ENCODE data around the gene RAD51B. TPM values are rescaled to one million over a fixed set of nuclear protein-coding genes. Genes with fewer than 3 reads are reported as not detected.

Gene RAD51B
- total RNA-seq, 1 donor from 2014 or later, result 25.1 TPM

- H3K4me3 Mint-ChIP-seq (ENCODE audit: low read depth), result no peak overlapping the region
- H3K27me3 Mint-ChIP-seq (ENCODE audit: low read depth), result no peaks in the 10 kb centered on the region
- no peak for DNase-seq (ENCODE audit: low spot score)
- H3K27ac Mint-ChIP-seq, result no peak overlapping the region
- no peaks in the 10 kb centered on the region for H3K36me3 Mint-ChIP-seq (ENCODE audit: low read depth)
- intact Hi-C loops (cut with micrococcal nuclease), result no loop called here
- H3K4me1 Mint-ChIP-seq (ENCODE audit: low read depth), result peaks cover 4% of the 10 kb centered on the region
- H3K9me3 Mint-ChIP-seq, result no peaks in the 10 kb centered on the region
Measured at GRCh38 chr14:68523326-68523610, 703.7 kb downstream of the RAD51B start.

- H3K4me3 Mint-ChIP-seq (ENCODE audit: low read depth), result no peak overlapping the region
- intact Hi-C loops (cut with micrococcal nuclease), result no loop called here
- H3K36me3 Mint-ChIP-seq (ENCODE audit: low read depth), result no peaks in the 10 kb centered on the region
- H3K27ac Mint-ChIP-seq, result no peak overlapping the region
- peaks cover 4% of the 10 kb centered on the region for H3K4me1 Mint-ChIP-seq (ENCODE audit: low read depth)
- H3K9me3 Mint-ChIP-seq, result peaks cover under 1% of the 10 kb centered on the region
- H3K27me3 Mint-ChIP-seq (ENCODE audit: low read depth), result no peaks in the 10 kb centered on the region
- DNase-seq (ENCODE audit: low spot score), result no peak
Measured at GRCh38 chr14:68523989-68524725, 704.6 kb downstream of the RAD51B start.

DNA sequence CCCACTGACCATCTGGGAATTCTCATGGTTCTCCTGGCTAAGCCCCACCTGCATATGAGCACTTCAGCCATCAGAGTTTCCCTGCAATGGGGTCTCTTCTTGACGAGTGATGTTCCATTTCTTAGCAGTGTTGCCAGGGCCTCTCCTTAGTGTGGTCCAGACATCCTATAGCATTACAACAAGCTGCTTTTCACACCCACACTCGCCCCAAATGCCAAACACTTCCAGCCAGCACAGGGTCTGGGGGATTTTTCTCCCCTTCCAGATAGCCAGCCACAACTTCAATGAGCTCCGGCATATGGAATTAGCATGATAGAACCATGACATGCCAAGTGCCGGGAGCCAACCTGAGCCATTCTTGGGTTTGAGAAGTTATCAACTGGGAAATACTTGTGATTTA is 705.9 kb downstream of the RAD51B start:
- no peak for DNase-seq (ENCODE audit: low spot score)
- H3K4me1 Mint-ChIP-seq (ENCODE audit: low read depth), result no peaks in the 10 kb centered on the region
- no peak overlapping the region for H3K27ac Mint-ChIP-seq
- intact Hi-C loops (cut with micrococcal nuclease), result no loop called here
- H3K36me3 Mint-ChIP-seq (ENCODE audit: low read depth), result peaks cover 5% of the 10 kb centered on the region
- H3K27me3 Mint-ChIP-seq (ENCODE audit: low read depth), result no peaks in the 10 kb centered on the region
- H3K4me3 Mint-ChIP-seq (ENCODE audit: low read depth), result no peak overlapping the region
- H3K9me3 Mint-ChIP-seq, result peaks cover 14% of the 10 kb centered on the region

- peaks cover 20% of the 10 kb centered on the region for H3K9me3 Mint-ChIP-seq
- H3K4me1 Mint-ChIP-seq (ENCODE audit: low read depth), result no peaks in the 10 kb centered on the region
- no peak overlapping the region for H3K4me3 Mint-ChIP-seq (ENCODE audit: low read depth)
- no peaks in the 10 kb centered on the region for H3K27me3 Mint-ChIP-seq (ENCODE audit: low read depth)
- H3K36me3 Mint-ChIP-seq (ENCODE audit: low read depth), result peaks cover 5% of the 10 kb centered on the region
- intact Hi-C loops (cut with micrococcal nuclease), result no loop called here
- no peak overlapping the region for H3K27ac Mint-ChIP-seq
- DNase-seq (ENCODE audit: low spot score), result no peak
Measured at GRCh38 chr14:68526512-68527091, 707.0 kb downstream of the RAD51B start.

DNA sequence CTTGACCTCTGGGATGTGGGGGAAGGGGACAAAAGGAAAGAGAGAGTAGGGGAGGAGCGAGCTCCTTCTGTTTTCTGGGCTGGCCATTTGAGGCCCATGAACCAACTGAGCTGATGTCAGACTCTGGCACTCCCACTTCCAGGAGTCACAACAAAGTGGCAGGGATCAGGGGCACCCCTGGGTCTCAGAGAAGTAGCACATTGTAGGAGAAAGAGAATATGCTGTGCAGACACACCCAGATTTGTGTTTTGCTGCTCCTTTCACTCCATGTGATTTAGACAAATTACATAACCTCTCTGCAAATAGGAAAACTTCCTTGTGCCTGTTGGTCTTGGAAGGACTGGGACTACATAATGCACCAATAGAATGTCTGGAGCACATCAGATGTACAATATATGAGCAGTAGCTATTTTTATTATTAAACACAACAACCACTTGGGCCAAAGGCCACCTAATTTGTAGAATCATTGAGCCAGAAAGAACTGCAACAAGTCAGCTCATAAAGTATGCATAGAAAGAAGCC is 707.8 kb downstream of the RAD51B start:
- H3K27me3 Mint-ChIP-seq (ENCODE audit: low read depth), result no peaks in the 10 kb centered on the region
- H3K4me1 Mint-ChIP-seq (ENCODE audit: low read depth), result no peaks in the 10 kb centered on the region
- H3K4me3 Mint-ChIP-seq (ENCODE audit: low read depth), result no peak overlapping the region
- intact Hi-C loops (cut with micrococcal nuclease), result no loop called here
- peaks cover 5% of the 10 kb centered on the region for H3K36me3 Mint-ChIP-seq (ENCODE audit: low read depth)
- DNase-seq (ENCODE audit: low spot score), result no peak
- peaks cover 23% of the 10 kb centered on the region for H3K9me3 Mint-ChIP-seq
- H3K27ac Mint-ChIP-seq, result no peak overlapping the region

DNA sequence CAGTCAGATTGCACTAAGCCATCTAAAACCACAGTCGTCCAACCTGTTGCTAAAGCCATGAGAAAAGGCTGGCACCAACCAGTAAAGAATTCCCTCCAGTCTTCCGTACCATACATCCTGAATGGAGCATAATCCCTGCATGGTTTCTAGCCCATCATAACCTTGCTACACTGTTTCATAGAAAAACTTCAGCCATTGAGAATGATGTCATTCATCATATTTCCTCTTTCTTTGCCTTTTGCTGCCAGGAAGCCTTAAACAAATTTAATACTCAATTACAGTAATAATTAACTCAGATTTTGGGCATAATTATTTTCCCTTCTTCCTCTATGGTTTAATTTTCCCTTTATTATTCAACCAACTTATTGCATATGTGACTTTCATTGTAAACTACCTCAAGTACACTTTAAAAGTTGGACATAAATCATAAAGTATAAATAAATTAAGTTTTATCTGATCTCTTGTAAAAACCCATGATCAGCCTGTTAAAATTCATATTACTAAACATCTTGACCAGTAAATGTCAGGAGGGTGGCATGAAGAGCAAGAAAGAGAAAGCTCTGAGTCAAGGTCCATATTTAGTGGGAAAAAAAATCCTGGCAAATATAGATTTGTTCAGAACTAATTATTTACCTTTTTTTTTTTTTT is 708.6 kb downstream of the RAD51B start:
- Mint-ChIP-seq H3K4me3 (ENCODE audit: low read depth) (no peak overlapping the region), H3K9me3 (peaks cover 23% of the 10 kb centered on the region), H3K27ac (no peak overlapping the region), H3K4me1 (ENCODE audit: low read depth) (no peaks in the 10 kb centered on the region), H3K27me3 (ENCODE audit: low read depth) (no peaks in the 10 kb centered on the region), H3K36me3 (ENCODE audit: low read depth) (peaks cover 5% of the 10 kb centered on the region)
- no peak for DNase-seq (ENCODE audit: low spot score)
- intact Hi-C loops (cut with micrococcal nuclease), result no loop called here

- Mint-ChIP-seq H3K36me3 (ENCODE audit: low read depth) (peaks cover 5% of the 10 kb centered on the region), H3K27me3 (ENCODE audit: low read depth) (no peaks in the 10 kb centered on the region), H3K9me3 (peaks cover 23% of the 10 kb centered on the region), H3K4me3 (ENCODE audit: low read depth) (no peak overlapping the region), H3K4me1 (ENCODE audit: low read depth) (peaks cover 2% of the 10 kb centered on the region), H3K27ac (no peak overlapping the region)
- DNase-seq (ENCODE audit: low spot score), result no peak
- intact Hi-C loops (cut with micrococcal nuclease), result no loop called here
Measured at GRCh38 chr14:68530443-68530842, 710.9 kb downstream of the RAD51B start.

- Mint-ChIP-seq H3K9me3 (peaks cover 23% of the 10 kb centered on the region), H3K27ac (no peak overlapping the region), H3K36me3 (ENCODE audit: low read depth) (peaks cover 5% of the 10 kb centered on the region), H3K4me1 (ENCODE audit: low read depth) (peaks cover 2% of the 10 kb centered on the region), H3K4me3 (ENCODE audit: low read depth) (no peak overlapping the region), H3K27me3 (ENCODE audit: low read depth) (no peaks in the 10 kb centered on the region)
- intact Hi-C loops (cut with micrococcal nuclease), result no loop called here
- no peak for DNase-seq (ENCODE audit: low spot score)
Measured at GRCh38 chr14:68532496-68532895, 712.9 kb downstream of the RAD51B start.

DNA sequence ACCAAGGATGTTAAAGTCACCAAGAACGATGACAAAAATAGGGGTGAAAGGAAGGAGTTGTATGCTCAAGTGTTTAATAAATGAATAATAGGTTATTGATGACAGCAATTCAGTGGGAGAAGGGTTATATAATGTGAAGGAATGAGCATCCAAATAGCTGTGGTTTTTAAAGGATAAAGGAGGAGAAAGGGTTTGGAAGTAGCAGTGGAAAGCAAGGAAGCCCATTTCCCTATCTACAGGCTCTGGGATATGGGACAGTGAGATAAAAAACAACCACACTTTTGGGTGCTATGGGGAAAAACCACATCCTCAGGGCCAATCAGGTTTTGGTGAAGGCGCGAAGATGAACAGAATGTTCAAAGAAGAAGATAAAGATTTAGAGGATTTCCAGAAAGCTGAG is 714.7 kb downstream of the RAD51B start:
- H3K36me3 Mint-ChIP-seq (ENCODE audit: low read depth), result peaks cover 5% of the 10 kb centered on the region
- no peaks in the 10 kb centered on the region for H3K27me3 Mint-ChIP-seq (ENCODE audit: low read depth)
- H3K4me1 Mint-ChIP-seq (ENCODE audit: low read depth), result peaks cover 2% of the 10 kb centered on the region
- no peak for DNase-seq (ENCODE audit: low spot score)
- H3K4me3 Mint-ChIP-seq (ENCODE audit: low read depth), result no peak overlapping the region
- H3K27ac Mint-ChIP-seq, result no peak overlapping the region
- H3K9me3 Mint-ChIP-seq, result peaks cover 21% of the 10 kb centered on the region
- intact Hi-C loops (cut with micrococcal nuclease), result no loop called here

DNA sequence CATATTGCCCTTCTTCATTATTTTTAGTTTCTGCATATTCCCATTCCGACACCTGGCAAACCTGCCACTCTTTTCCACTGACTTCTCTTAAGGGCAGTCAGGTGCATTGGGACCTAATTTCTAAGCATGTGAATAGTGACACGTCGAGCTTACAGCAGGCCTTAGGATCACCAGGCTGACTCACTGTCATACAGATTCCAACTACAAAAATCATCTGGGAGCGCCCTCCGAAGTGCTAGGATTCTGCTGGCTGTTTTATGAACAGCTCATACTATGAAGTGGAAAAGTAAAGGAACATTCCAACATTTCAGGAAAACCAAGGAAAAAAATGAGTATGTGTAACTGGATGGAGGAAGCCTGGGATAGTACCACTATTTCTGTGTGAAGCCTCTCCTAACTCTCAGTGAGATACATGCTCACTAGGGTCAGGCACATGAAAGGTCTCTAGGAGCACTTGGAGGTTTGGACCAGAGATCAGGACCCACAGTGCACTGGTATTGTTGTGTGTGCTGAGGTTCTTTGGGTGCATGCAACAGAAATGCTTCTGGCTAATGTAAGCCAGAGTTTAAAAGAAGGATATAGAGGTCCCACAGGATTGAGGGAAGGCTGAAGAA is 715.9 kb downstream of the RAD51B start:
- Mint-ChIP-seq H3K36me3 (ENCODE audit: low read depth) (no peaks in the 10 kb centered on the region), H3K4me3 (ENCODE audit: low read depth) (no peak overlapping the region), H3K4me1 (ENCODE audit: low read depth) (peaks cover 2% of the 10 kb centered on the region), H3K27me3 (ENCODE audit: low read depth) (no peaks in the 10 kb centered on the region), H3K9me3 (peaks cover 10% of the 10 kb centered on the region), H3K27ac (no peak overlapping the region)
- DNase-seq (ENCODE audit: low spot score), result no peak
- intact Hi-C loops (cut with micrococcal nuclease), result no loop called here

- H3K27me3 Mint-ChIP-seq (ENCODE audit: low read depth), result no peaks in the 10 kb centered on the region
Measured at GRCh38 chr14:68536018-68536410, 716.4 kb downstream of the RAD51B start.

DNA sequence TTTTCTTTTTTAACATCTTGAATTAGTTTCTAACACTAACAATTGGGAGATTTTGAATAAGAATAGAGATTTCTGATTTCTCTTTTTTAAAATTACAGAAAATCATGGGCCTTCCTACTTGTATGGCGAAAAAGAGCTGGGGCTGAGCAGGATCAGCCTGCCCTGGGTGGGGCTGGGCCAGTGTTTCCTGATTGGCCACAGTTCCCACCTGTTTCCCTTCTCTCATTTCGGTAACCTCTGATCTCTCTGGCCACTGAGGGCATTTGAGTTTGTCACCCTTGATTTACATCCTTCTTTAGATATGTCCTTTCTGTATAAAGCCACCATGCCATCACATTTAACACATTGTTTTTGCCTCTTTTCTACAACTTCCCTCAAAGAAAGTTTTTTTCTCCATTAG is 719.1 kb downstream of the RAD51B start:
- no peak overlapping the region for H3K4me3 Mint-ChIP-seq (ENCODE audit: low read depth)
- H3K27ac Mint-ChIP-seq, result no peak overlapping the region
- no peaks in the 10 kb centered on the region for H3K36me3 Mint-ChIP-seq (ENCODE audit: low read depth)
- peaks cover 2% of the 10 kb centered on the region for H3K4me1 Mint-ChIP-seq (ENCODE audit: low read depth)
- no peaks in the 10 kb centered on the region for H3K9me3 Mint-ChIP-seq
- no peaks in the 10 kb centered on the region for H3K27me3 Mint-ChIP-seq (ENCODE audit: low read depth)
- intact Hi-C loops (cut with micrococcal nuclease), result no loop called here
- no peak for DNase-seq (ENCODE audit: low spot score)

More at GRCh38 chr14:68536018-68536410, 716.4 kb downstream of the RAD51B start:
- no peak overlapping the region for H3K4me3 Mint-ChIP-seq (ENCODE audit: low read depth)
- no peak for DNase-seq (ENCODE audit: low spot score)
- intact Hi-C loops (cut with micrococcal nuclease), result no loop called here
- peaks cover 6% of the 10 kb centered on the region for H3K9me3 Mint-ChIP-seq
- H3K36me3 Mint-ChIP-seq (ENCODE audit: low read depth), result no peaks in the 10 kb centered on the region
- H3K4me1 Mint-ChIP-seq (ENCODE audit: low read depth), result peaks cover 2% of the 10 kb centered on the region
- no peak overlapping the region for H3K27ac Mint-ChIP-seq

- Mint-ChIP-seq H3K4me3 (ENCODE audit: low read depth) (no peak overlapping the region), H3K9me3 (no peaks in the 10 kb centered on the region), H3K27me3 (ENCODE audit: low read depth) (no peaks in the 10 kb centered on the region), H3K27ac (no peak overlapping the region), H3K36me3 (ENCODE audit: low read depth) (no peaks in the 10 kb centered on the region), H3K4me1 (ENCODE audit: low read depth) (peaks cover 5% of the 10 kb centered on the region)
- intact Hi-C loops (cut with micrococcal nuclease), result no loop called here
- DNase-seq (ENCODE audit: low spot score), result no peak
Measured at GRCh38 chr14:68539241-68539737, 719.7 kb downstream of the RAD51B start.

Data from activated T-helper 2 cell treated with anti-CD3 and anti-CD28 coated beads, Interferon-gamma antibody, Interleukin-2, Interleukin-4, amounts not matched to agents 10 μg/mL and 5 μg/mL and 100 μg/mL, durations not matched to agents 14 hours and 24 hours and 36 hours (primary cell).